Left ventricle myocardium inferior (tissue), 1 donor: ENCODE measurements around the gene OR2A25. TPM values are rescaled to one million over a fixed set of nuclear protein-coding genes. Genes with fewer than 3 reads are reported as not detected.
"Not testable (repeated sequence)": the region's sequence is repeated elsewhere in the genome, so short reads cannot be mapped to it uniquely, and the experiment has no call there.

Source experiments
- DNase-seq: peaks from one replicate; pipeline ENCODE4 v3.0.0-alpha.2; 2020
- H3K27ac ChIP-seq: fragments of 200-600 bp; replicated peaks from 2 replicates; pipeline ENCODE4 v1.8.0; 2021
- H3K27me3 ChIP-seq: fragments of 200-600 bp; 2 replicates; pipeline ENCODE4 v1.8.0; 2021; ENCODE audit warnings: low read depth
- H3K36me3 ChIP-seq: fragments of 200-600 bp; 2 replicates; pipeline ENCODE4 v1.8.0; 2021
- H3K4me1 ChIP-seq: fragments of 200-600 bp; 2 replicates; pipeline ENCODE4 v1.8.0; 2021
- H3K4me3 ChIP-seq: fragments of 200-600 bp; 2 replicates; pipeline ENCODE4 v1.8.0; 2021; ENCODE audit warnings: mild to moderate bottlenecking, moderate library complexity
- H3K9me3 ChIP-seq: fragments of 200-600 bp; replicated peaks from 2 replicates; pipeline ENCODE4 v1.8.0; 2021
- CTCF ChIP-seq: fragments of 200-600 bp; IDR thresholded peaks from 2 replicates; pipeline ENCODE4 v1.8.0; 2021; ENCODE audit warnings: antibody characterized with exemption, mild to moderate bottlenecking, borderline replicate concordance
- intact Hi-C: fragments of 100-400 bp; cut with micrococcal nuclease; formaldehyde crosslinking; loops from one replicate; pipeline ENCODE4 v1.11.0; 2022
- total RNA-seq: library from RNA; stranded (reverse); fragmentation: NEBNext Ultra II Directional; extraction: Animal tissue kit (Norgen Biotek cat#: 25700); gene quantifications from one replicate; pipeline ENCODE4 v1.2.1, GENCODE V29; 2021
- donor health status: DM: no; HTN: yes; CAD: no; lungs with severe emphysema.

Gene OR2A25
- total RNA-seq, 1 donor from 2014 or later: not detected

DNA sequence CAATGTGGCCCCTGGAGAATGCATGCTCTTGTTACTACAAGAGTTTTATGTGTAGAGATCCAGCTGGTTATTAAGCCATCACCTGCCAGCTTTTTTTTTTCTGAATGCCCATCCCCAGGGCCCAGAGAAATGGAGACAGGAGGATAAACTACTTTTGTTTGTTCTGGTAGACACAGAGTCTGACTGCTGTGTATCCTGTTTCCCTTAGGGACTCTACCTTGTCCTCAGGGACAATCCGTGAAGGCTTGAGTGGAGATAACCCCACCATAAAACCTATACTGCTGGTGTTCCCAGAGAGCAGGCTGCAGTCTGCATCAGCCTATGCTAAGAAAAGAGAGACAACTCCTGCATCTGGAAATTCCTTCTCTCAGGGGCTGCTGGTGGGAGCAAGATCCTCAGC is 21.0 kb upstream of the OR2A25 start, which contains the start of gene OR2A5:
Gene OR2A5 (plus strand): TSS at position 301 of the 400 bp plus-strand sequence. CDS start 1,454 bp downstream, outside the sequence.
- Histone ChIP-seq H3K27me3 (no peaks in the 10 kb centered on the region), H3K27ac (no peak within 1 kb of the TSS), H3K9me3 (no peaks in the 10 kb centered on the region), H3K4me1 (no peaks in the 10 kb centered on the region), H3K36me3 (no peaks in the 10 kb centered on the region), H3K4me3 (no peak within 1 kb of the TSS)
- no peak for TF ChIP-seq CTCF
- intact Hi-C loops: no loop called here
- no peak for DNase-seq

- Histone ChIP-seq H3K9me3 (no peaks in the 10 kb centered on the region), H3K4me3 (no peak overlapping the region)
- TF ChIP-seq CTCF: no peak
Observed at GRCh38 chr7:144049491-144049890, 20.1 kb upstream of the OR2A25 start.

DNA sequence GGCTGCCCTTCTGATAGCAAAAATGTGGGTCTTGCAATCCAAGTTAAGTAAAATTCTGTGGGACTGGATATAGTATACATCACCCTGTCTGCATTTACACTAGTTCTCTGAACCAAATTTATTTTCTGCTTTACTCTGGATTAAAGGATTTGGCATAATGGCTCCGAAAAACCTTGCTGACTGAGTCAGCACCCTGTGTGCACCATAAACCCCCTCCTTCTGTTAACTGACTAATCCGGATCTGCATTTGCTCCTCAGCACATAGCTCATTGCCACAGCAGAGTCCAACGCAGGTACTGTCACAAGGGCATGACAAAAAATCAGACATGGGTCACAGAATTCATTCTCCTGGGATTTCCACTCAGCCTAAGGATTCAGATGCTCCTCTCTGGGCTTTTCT is 19.5 kb upstream of the OR2A25 start:
- no peak for TF ChIP-seq CTCF
- Histone ChIP-seq H3K4me1 (no peaks in the 10 kb centered on the region), H3K27ac (no peak overlapping the region), H3K9me3 (no peaks in the 10 kb centered on the region), H3K4me3 (no peak overlapping the region), H3K27me3 (no peaks in the 10 kb centered on the region), H3K36me3 (no peaks in the 10 kb centered on the region)
- no peak for DNase-seq
- intact Hi-C loops: no loop called here

More at GRCh38 chr7:144049491-144049890, 20.1 kb upstream of the OR2A25 start:
- H3K27me3 ChIP-seq: no peaks in the 10 kb centered on the region
- no peaks in the 10 kb centered on the region for H3K4me1 ChIP-seq
- H3K36me3 ChIP-seq: no peaks in the 10 kb centered on the region
- intact Hi-C loops: no loop called here
- H3K27ac ChIP-seq: no peak overlapping the region
- DNase-seq: no peak

DNA sequence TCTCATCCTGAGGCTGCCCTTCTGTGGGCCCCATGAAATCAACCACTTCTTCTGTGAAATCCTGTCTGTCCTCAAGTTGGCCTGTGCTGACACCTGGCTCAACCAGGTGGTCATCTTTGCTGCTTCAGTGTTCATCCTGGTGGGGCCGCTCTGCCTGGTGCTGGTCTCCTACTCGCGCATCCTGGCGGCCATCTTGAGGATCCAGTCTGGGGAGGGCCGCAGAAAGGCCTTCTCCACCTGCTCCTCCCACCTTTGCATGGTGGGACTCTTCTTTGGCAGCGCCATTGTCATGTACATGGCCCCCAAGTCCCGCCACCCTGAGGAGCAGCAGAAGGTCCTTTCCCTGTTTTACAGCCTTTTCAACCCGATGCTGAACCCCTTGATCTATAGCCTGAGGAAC is 18.7 kb upstream of the OR2A25 start:
- H3K36me3 ChIP-seq, H3K27ac ChIP-seq, H3K4me3 ChIP-seq, H3K9me3 ChIP-seq, H3K4me1 ChIP-seq, DNase-seq, H3K27me3 ChIP-seq, intact Hi-C loops: not testable (repeated sequence)

- H3K9me3 ChIP-seq: peaks cover 12% of the 10 kb centered on the region
- H3K4me3 ChIP-seq: no peak overlapping the region
- no peaks in the 10 kb centered on the region for H3K36me3 ChIP-seq
- DNase-seq: no peak
- H3K27me3 ChIP-seq: no peaks in the 10 kb centered on the region
- no peak for TF ChIP-seq CTCF
- intact Hi-C loops: no loop called here
- no peaks in the 10 kb centered on the region for H3K4me1 ChIP-seq
- no peak overlapping the region for H3K27ac ChIP-seq
Observed at GRCh38 chr7:144057954-144058353, 11.7 kb upstream of the OR2A25 start.

DNA sequence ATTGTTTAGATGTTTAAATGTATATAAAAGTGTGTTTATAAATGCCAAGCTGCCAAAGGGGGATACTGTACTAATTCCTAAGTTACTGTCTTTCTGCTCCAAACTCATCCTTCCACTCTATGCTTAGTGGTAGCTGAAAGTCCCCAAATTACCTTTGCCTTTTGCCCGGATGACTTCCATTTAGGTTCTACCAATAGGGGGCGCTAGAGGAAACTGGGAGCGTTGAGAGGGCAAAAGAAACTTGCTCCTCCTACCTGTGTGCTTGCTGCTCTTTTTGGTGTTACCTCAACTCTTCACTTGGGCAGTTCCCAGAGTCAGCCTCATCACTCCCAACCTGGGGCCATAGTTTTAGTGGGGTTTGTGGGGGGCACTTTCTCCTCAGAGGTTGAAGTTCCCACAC is 5.9 kb upstream of the OR2A25 start:
- Histone ChIP-seq H3K36me3 (no peaks in the 10 kb centered on the region), H3K27ac (no peak overlapping the region), H3K4me3 (no peak overlapping the region), H3K27me3 (no peaks in the 10 kb centered on the region), H3K4me1 (no peaks in the 10 kb centered on the region), H3K9me3 (peaks cover 16% of the 10 kb centered on the region)
- TF ChIP-seq CTCF: no peak
- intact Hi-C loops: no loop called here
- DNase-seq: no peak
